GM19463 (cell line): ENCODE data around the gene C6orf89.
"Not testable (repeated sequence)": the region's sequence is repeated elsewhere in the genome, so short reads cannot be mapped to it uniquely, and the experiment has no call there.

Experiments used
- ATAC-seq: cut with Tn5 transposase; IDR thresholded peaks from one replicate; pipeline ENCODE4 v1.9.1; 2021; ENCODE audit warnings: mild to moderate bottlenecking, moderate library complexity; ENCODE audit not compliant: unreplicated experiment

Gene C6orf89

DNA sequence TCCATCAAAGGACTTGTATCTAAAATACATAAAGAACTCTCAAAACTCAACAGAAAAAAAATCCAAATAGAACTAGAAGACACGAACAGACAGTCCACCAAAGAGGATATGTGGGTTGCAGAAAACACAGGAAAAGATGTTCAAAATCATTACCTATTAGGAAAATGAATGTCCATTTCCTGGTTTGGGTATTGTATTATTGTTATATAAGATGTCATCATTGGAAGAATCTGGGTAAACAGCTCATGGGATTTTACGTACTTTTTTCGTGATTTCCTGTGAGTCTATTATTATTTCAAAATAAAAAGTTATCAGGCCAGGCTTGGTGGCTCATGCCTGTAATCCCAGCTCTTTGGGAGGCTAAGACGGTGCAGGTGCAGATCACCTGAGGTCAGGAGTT lies 59.5 kb downstream of the C6orf89 start:
- no peak for ATAC-seq

GRCh38 chr6:36946526-36946925 lies 60.8 kb downstream of the C6orf89 start:
- no peak for ATAC-seq

GRCh38 chr6:36947570-36948351 lies 62.0 kb downstream of the C6orf89 start:
- no peak for ATAC-seq

GRCh38 chr6:36949076-36949475 lies 63.3 kb downstream of the C6orf89 start:
- ATAC-seq = not testable (repeated sequence)

DNA sequence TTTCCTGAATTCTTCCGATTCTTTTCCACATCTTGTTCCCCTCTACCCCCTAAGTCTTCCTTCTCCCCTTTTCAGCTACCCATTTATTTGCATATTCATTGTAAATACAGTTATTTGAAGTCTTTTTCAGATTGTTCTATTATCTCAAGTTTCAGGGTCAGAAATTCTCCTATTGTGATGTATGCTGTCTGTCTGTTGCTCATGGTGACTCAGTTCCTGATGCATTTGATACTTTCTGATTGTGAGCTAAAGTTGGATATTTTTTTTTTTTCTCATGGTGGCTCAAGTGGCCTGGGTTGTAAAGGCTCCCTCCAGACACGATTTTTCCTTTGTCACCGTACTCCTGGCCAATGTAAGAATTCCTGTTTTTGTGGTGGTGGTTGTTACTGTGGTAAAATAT lies 63.9 kb downstream of the C6orf89 start:
- no peak for ATAC-seq

DNA sequence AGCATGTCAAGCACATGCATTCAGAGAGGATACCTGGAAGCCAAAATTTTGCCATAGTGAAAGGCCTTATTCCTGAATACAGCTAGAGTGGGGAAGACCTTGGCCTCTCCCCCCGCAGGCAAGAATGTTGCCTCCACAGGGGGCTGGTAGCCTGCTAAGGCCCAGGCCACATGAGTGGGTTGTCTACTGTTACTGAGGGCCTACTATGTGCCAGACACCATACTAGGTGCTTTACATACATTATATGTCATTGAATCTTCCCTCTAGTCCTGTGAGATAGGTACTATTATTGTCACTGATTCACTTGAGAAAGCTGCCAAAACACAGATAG lies 68.1 kb downstream of the C6orf89 start:
- ATAC-seq = no peak

DNA sequence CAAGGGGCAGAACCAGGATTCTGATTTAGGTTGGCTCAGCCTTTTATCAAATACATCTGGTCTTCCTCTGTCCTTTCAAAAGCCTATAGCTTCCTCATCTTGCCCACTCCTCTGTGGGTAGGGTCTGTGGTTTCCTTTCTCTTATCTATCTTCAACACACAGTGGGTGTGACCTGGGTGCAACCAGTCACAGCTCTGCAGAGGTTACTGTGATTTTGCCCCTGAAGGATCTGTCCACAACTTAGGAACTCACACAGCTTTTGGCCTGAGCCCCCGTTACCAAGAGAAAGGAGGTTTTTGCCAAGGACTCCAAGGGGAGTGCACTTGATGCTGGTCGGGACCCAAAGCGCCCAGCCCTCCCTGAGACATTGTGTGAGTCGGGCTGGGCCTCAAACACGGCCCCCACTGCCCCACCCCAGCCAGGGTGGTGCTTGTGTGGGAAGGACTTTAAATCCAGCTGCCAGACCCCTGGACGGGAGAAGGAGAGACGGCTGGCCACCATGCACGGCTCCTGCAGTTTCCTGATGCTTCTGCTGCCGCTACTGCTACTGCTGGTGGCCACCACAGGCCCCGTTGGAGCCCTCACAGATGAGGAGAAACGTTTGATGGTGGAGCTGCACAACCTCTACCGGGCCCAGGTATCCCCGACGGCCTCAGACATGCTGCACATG lies 68.6 kb downstream of the C6orf89 start, which contains the start of gene PI16:
Gene PI16 (plus strand): TSS at position 477 of the 670 bp plus-strand sequence. CDS start 23 bp downstream, at position 500.
- no peak for ATAC-seq

GRCh38 chr6:36955136-36955535 lies 69.4 kb downstream of the C6orf89 start:
- ATAC-seq = no peak

GRCh38 chr6:36955671-36956445 lies 70.1 kb downstream of the C6orf89 start:
- ATAC-seq = no peak

DNA sequence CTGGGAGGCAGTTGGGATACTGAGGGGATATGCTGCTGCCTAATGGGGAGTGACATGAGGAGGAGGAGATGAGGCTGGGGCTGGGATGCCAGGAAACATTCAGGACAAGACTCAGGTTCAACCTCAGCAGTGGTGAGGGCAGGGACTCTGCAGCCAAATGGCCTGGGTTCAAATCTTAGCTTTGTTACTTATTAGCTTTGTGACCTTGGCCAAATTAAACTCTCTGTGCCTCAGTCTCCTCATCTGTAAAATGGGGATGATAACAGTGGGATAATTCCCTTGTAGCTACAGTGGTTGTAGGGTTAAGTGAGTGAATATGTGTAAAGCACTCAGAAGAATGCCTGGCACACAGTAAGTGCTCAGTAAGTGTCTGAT lies 70.7 kb downstream of the C6orf89 start:
- ATAC-seq = no peak

DNA sequence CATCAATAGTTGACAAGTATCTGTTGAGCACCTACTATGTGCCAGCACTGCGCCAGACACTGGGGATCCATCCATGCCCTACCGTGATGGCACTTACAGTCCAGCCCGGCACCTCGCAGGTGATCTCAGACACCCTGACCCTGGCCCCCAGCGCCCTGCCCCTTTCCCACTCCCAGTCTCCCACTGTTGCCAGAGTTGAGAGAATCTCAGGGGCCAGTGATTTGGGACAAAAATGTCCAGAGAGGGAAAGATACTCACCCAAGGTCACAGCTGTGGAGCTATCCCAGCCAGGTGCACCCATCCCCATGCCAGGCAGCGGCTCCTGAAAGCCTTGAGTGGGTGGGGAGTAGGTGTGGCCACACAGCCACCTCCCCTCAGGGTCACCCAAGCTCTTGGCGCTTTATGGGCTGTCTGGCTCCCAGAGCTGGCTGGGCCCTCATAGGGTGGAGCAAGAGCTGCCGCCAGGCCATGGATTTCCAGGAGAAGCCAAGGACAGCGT lies 72.1 kb downstream of the C6orf89 start:
- no peak for ATAC-seq

GRCh38 chr6:36958775-36959554 lies 73.2 kb downstream of the C6orf89 start:
- ATAC-seq = no peak

- ATAC-seq = no peak
Observed at GRCh38 chr6:36959555-36960250, 74.0 kb downstream of the C6orf89 start.

DNA sequence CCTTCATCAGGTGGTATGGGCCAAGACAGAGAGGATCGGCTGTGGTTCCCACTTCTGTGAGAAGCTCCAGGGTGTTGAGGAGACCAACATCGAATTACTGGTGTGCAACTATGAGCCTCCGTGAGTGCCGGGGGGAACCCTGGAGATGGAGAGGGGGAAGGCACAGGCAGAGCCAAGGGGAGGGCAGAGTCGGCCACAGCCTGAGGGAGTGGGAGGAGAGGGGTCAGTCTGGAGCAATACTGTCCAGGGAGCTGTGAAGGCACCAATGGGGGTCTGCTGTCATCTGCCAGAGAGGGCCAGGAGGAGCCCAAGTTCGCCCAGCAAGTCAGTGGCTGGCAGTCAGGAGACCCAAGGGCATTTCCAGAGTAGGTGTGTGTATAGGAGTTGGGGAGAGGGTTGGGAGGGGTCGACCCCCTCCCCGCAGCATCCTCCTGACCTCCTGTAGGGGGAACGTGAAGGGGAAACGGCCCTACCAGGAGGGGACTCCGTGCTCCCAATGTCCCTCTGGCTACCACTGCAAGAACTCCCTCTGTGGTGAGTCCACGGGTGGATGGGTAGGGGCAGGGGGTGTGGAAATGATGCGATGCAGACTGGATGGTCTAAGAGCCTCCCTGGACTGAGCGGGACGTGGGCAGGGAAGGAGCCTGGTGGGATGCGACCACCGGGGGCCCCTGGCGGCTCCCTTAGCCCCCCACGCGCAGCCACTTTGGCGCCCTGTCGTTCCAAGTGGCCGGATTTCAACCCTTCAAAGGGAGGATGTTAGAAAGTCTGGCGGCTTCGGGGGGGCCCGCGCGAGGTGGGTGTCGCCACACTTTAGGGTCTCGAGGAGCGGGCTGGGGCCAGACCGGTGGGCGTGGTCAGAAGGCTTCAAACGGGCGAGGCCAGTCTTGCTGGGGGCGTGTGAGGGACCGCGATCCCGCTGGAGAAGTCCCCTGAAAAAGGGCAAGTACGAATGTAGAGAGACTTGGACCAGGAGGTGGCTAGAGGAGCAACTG lies 76.0 kb downstream of the C6orf89 start:
- ATAC-seq = no peak

- no peak for ATAC-seq
Observed at GRCh38 chr6:36962874-36963273, 77.1 kb downstream of the C6orf89 start.

GRCh38 chr6:36963451-36964290 lies 77.9 kb downstream of the C6orf89 start:
- no peak for ATAC-seq

DNA sequence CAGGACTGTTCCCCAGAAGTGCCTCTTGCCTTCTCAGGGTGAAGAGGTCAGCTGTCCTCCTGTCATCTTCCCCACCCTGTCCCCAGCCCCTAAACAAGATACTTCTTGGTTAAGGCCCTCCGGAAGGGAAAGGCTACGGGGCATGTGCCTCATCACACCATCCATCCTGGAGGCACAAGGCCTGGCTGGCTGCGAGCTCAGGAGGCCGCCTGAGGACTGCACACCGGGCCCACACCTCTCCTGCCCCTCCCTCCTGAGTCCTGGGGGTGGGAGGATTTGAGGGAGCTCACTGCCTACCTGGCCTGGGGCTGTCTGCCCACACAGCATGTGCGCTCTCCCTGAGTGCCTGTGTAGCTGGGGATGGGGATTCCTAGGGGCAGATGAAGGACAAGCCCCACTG lies 78.6 kb downstream of the C6orf89 start:
- ATAC-seq = no peak

DNA sequence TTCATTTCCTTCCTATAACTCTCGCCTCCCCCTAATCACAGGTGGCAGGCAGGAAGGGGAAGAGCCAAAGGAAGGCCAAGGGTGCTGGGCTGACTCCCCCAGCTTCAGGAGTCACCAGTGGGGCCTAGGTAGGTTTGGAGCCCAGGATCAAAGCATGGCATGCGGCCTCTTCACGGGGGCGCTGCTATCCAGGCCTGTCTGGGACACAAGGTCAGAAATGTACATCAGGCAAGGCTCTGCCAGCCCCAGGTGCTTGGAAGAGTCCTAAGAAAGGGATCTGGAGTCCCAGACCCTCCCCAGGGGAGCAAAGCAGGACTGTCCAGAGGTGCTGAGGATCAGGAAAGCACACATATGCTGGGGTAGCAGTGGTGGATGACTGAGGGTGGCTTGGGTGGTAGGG lies 79.2 kb downstream of the C6orf89 start:
- ATAC-seq = no peak
